B cell (primary cell): ENCODE data around the gene RAB6D.
"Not testable (repeated sequence)": the region's sequence is repeated elsewhere in the genome, so short reads cannot be mapped to it uniquely, and the experiment has no call there.

Source experiments
- CTCF ChIP-seq: fragments of 200-600 bp; IDR thresholded peaks from one replicate; pipeline ENCODE4 v1.8.0; 2022; ENCODE audit warnings: antibody characterized with exemption, mild to moderate bottlenecking
- EZH2 ChIP-seq: IDR thresholded peaks from 2 replicates; pipeline ENCODE4 v1.6.1; 2012; ENCODE audit warnings: borderline replicate concordance, low read depth, mild to moderate bottlenecking, moderate library complexity, low read length; ENCODE audit not compliant: insufficient read depth, poor library complexity, severe bottlenecking

- TF ChIP-seq EZH2, CTCF: not testable (repeated sequence)
Measured at GRCh38 chr2:131335319-131335718, 28.6 kb downstream of the RAB6D start.
